GM19035 (cell line): Measurements from ENCODE around the gene TMEM126A.

Experiments used
- ATAC-seq: cut with Tn5 transposase; IDR thresholded peaks from one replicate; pipeline ENCODE4 v1.9.1; 2021; ENCODE audit not compliant: unreplicated experiment

Gene TMEM126A

DNA sequence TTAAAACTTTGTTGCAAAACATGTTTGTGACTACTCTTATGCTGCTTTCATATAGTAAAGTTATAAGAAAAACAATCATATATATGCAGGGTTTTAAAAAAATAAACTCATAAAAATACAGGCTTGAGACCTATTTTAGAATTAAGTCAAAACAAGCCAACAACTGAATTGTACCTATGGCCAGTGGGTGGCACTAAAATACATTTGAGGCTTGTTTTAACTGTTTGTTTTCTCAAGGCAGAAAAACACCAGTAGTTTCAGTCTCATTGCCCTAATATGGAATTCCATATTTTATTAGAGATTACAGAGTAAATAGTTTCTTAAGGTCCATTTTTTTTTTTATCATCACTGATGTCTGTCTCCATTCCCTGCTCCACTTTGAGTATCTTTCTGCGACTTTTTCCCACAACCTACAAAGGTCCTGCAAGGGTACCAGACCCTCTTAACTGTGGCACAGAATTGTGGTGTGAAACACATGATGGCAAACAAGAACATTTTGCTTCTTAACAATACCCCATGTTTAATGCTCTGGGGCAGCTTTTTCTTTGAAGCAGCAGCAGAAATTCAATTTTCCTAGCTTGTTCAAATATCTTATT, 46.7 kb downstream of the TMEM126A start:
- no peak for ATAC-seq

GRCh38 chr11:85695546-85695945, 47.8 kb downstream of the TMEM126A start:
- ATAC-seq = no peak

DNA sequence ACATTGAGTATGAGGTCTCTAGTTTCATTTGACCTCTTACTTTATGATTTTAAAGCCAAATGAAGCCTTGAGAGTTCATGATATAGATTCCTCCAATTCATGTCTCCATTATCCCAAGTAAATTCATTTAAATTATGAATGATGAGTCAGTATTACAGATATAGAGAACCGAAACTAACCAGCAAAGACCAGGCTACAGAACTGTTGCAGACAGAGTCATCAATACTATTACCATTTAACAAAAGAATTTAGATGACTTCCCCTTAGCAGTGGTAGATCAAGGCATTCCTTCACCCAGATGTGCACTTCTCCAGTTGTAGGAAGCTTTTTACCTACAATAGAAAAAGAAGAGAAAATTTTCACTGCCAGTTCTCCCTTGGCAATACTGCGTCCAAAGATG, 50.0 kb downstream of the TMEM126A start:
- no peak for ATAC-seq

DNA sequence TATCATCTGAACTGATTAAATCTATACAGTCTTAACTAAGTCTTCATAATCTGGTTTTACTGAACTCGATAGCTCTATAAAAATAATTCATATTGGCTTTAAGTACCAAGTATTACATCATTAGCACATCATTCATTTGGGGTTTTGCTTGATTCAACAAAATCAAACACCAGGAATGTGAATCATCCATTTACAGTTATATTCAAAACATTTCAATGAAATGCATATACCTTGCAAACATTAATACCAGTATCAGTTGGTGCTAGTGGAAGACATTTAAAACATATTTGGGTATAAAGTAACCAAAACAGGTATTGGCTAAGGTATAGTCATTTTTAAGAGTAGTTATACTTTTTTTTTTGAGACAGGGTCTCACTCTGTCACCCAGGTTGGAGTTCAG, 50.4 kb downstream of the TMEM126A start:
- no peak for ATAC-seq

DNA sequence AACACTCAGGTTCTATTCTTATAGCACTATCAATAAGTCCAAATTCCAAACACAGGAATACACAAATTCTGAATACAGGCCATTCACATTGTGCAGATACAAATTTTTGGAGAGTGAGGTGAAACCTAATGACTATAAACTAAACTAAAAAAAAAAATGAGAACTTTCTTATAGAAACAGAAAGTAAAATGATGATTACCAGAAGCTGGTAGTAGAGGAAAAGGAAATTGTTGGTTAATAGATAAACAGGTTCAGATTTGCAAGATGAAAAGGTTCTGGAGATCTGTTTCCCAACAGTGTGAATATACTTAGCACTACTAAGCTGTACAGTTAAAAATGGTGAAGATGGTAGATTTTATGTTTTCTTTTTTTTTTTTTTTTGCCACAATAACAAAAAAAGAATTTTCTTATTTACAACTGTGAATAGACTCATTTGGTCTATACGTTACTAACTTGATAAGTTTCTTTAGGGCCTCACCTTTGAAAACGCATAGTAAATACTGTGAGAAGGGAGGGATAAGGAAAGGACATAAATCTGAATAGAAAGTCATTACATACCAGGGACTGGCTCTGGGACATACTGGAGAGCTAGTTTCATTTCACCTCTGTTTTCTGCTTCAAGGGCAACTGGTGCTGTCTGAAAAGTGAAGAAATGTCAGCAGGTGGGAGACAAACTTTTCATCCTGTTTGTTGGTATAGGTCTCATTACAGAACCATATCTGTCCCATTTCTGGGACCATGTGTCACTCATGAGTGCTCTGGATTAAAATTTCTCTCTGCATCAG, 52.4 kb downstream of the TMEM126A start:
- ATAC-seq = peak; percentile 93

GRCh38 chr11:85704967-85705366, 57.2 kb downstream of the TMEM126A start:
- ATAC-seq = no peak

DNA sequence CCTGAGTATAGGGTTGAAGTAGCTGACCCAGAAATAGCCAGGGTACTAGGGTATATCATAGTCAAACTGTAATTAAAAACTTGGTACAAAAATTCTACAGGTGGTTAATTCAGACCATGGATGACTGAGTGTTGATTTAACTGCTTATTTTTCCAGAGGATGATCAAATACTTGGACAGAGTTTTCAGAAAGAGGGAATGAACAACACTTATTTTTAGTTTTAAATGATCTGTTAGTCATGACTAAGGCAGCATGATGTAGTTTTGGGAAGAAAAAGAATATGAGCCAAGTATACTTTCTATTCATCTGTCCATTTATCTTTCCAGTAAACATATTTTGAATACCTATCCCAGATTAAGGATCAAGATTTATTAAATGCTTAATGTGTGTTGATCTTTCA, 58.0 kb downstream of the TMEM126A start:
- ATAC-seq = no peak
